ENCODE results near the gene CFDP1.

DNA sequence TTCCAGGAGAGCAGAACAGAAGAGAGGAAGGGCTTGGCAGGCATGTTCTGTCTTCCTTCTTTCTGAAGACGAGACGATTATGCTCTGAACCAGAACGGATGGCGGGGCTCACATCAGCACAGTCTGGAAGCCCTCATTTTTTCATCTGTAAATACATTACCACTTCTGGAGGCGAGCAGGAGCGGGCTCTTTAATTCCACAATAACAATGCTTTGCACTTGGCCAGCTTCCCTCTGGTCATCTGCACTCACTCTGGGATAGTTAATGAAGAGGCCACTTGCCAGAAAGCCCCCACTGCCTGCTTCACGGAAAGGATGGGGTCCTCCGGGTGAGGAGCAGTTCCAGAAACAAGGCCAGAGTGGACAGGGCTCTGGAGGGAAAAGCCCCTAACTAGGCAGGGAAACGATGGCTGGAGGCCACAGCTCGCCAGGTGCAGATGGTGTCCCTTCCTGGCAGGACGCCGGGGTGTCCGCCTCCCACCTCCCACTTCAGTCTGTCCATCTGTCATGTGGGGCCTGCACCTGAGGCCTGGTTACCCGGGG lies 168.8 kb downstream of the CFDP1 start:
- TF ChIP-seq, protein P1, sequence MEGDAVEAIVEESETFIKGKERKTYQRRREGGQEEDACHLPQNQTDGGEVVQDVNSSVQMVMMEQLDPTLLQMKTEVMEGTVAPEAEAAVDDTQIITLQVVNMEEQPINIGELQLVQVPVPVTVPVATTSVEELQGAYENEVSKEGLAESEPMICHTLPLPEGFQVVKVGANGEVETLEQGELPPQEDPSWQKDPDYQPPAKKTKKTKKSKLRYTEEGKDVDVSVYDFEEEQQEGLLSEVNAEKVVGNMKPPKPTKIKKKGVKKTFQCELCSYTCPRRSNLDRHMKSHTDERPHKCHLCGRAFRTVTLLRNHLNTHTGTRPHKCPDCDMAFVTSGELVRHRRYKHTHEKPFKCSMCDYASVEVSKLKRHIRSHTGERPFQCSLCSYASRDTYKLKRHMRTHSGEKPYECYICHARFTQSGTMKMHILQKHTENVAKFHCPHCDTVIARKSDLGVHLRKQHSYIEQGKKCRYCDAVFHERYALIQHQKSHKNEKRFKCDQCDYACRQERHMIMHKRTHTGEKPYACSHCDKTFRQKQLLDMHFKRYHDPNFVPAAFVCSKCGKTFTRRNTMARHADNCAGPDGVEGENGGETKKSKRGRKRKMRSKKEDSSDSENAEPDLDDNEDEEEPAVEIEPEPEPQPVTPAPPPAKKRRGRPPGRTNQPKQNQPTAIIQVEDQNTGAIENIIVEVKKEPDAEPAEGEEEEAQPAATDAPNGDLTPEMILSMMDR (IDR thresholded peaks at IDR 0.05), result no peak
- TF ChIP-seq POLR2A (IDR thresholded peaks at IDR 0.05), result no peak

Data from heart left ventricle (tissue), 13 donors.